IMR-90 (cell line): ENCODE measurements around the gene UBE3B. TPM values are rescaled to one million over a fixed set of nuclear protein-coding genes. Genes with fewer than 3 reads are reported as not detected.

Experiments
- ATAC-seq: fragments of 200-7000 bp; cut with Tn5 transposase; 2 replicates; pipeline ENCODE4 v1.9.1; 2020; ENCODE audit warnings: low read depth, mild to moderate bottlenecking, moderate library complexity
- BruUV-seq: library from RNA; stranded (reverse); fragments of 400-500 nt; replicated peaks from 2 replicates; lab custom pipeline; 2021; lab: Mats Ljungman, UMichigan
- CTCF ChIA-PET: fragments of 300-600 bp; formaldehyde crosslinking; extraction: SDS; loops from one replicate; lab custom pipeline; 2021; ENCODE audit warnings: antibody characterized with exemption; lab: Yijun Ruan, JAX
- POLR2A ChIA-PET: fragments of 300-600 bp; sonication (Branson Sonifier 250); formaldehyde crosslinking; loops from one replicate; lab custom pipeline; 2022; ENCODE audit warnings: antibody characterized with exemption; ENCODE audit not compliant: unreplicated experiment; lab: Charles Lee
- DNase-seq: peaks from one replicate; pipeline ENCODE4 v3.0.0; 2013
- H2AFZ ChIP-seq: replicated peaks from 2 replicates; pipeline ENCODE3; 2013; ENCODE audit warnings: low read length, mild to moderate bottlenecking; ENCODE audit not compliant: poor library complexity
- H2AK5ac ChIP-seq: 2 replicates; pipeline ENCODE4 v1.6.1; 2013; ENCODE audit warnings: low read depth, low read length, inconsistent platforms
- H2AK9ac ChIP-seq: replicated peaks from 2 replicates; pipeline ENCODE3; 2013; ENCODE audit warnings: mild to moderate bottlenecking, low read depth, low read length, moderate library complexity; ENCODE audit not compliant: poor library complexity
- H2BK120ac ChIP-seq: 2 replicates; pipeline ENCODE4 v1.6.1; 2013; ENCODE audit warnings: low read depth, low read length, inconsistent platforms
- H2BK15ac ChIP-seq: 3 replicates; pipeline ENCODE4 v1.6.1; 2013; ENCODE audit warnings: low read depth, low read length, inconsistent platforms
- H2BK20ac ChIP-seq: 2 replicates; pipeline ENCODE4 v1.6.1; 2013; ENCODE audit warnings: low read depth, mild to moderate bottlenecking, inconsistent platforms, low read length, moderate library complexity
- H2BK5ac ChIP-seq: 2 replicates; pipeline ENCODE4 v1.6.1; 2013; ENCODE audit warnings: mild to moderate bottlenecking, low read depth, low read length, inconsistent platforms; ENCODE audit not compliant: poor library complexity, severe bottlenecking
- H3K14ac ChIP-seq: replicated peaks from 2 replicates; pipeline ENCODE4 v1.6.1; 2013; ENCODE audit warnings: low read depth, low read length, inconsistent platforms
- H3K18ac ChIP-seq: 2 replicates; pipeline ENCODE4 v1.6.1; 2013; ENCODE audit warnings: low read depth, low read length, control low read depth
- H3K23ac ChIP-seq: 2 replicates; pipeline ENCODE4 v1.6.1; 2013; ENCODE audit warnings: low read depth, low read length, inconsistent platforms
- H3K27ac ChIP-seq: 2 replicates; pipeline ENCODE4 v1.5.1; 2013; ENCODE audit warnings: mild to moderate bottlenecking, control low read depth, low read length; ENCODE audit not compliant: insufficient read depth
- H3K27me3 ChIP-seq: 2 replicates; pipeline ENCODE4 v1.6.1; 2013; ENCODE audit warnings: low read length; ENCODE audit not compliant: control insufficient read depth, insufficient read depth
- H3K36me3 ChIP-seq: 2 replicates; pipeline ENCODE4 v1.6.1; 2013; ENCODE audit warnings: low read length, mixed read lengths; ENCODE audit not compliant: control insufficient read depth, insufficient read depth
- H3K4ac ChIP-seq: 2 replicates; pipeline ENCODE4 v1.6.1; 2013; ENCODE audit warnings: low read depth, low read length, inconsistent platforms
- H3K4me1 ChIP-seq: 2 replicates; pipeline ENCODE4 v1.6.1; 2013; ENCODE audit warnings: low read length, mixed read lengths; ENCODE audit not compliant: control insufficient read depth, insufficient read depth
- H3K4me2 ChIP-seq: 2 replicates; pipeline ENCODE4 v1.6.1; 2013; ENCODE audit warnings: low read depth, mild to moderate bottlenecking, control low read depth, low read length, moderate library complexity
- H3K4me3 ChIP-seq: 2 replicates; pipeline ENCODE4 v1.5.1; 2013; ENCODE audit warnings: low read depth, mild to moderate bottlenecking, control low read depth, low read length, moderate library complexity; ENCODE audit not compliant: insufficient read depth
- H3K56ac ChIP-seq: 2 replicates; pipeline ENCODE4 v1.6.1; 2013; ENCODE audit warnings: low read length, inconsistent platforms; ENCODE audit not compliant: insufficient read depth; ENCODE audit errors: extremely low read depth
- H3K79me1 ChIP-seq, 2 experiments: 2 replicates each; pipeline ENCODE4 v1.6.1; 2013; ENCODE audit warnings: low read length in 2 of 2, inconsistent platforms in 1 of 2, low read depth in 1 of 2
- H3K9ac ChIP-seq: 2 replicates; pipeline ENCODE4 v1.6.1; 2013; ENCODE audit warnings: low read depth, low read length, control low read depth
- H3K9me1 ChIP-seq: 2 replicates; pipeline ENCODE4 v1.6.1; 2013; ENCODE audit warnings: low read length, inconsistent platforms; ENCODE audit not compliant: insufficient read depth
- H3K9me3 ChIP-seq: 2 replicates; pipeline ENCODE4 v1.6.1; 2013; ENCODE audit warnings: low read length; ENCODE audit not compliant: control insufficient read depth, insufficient read depth
- H4K20me1 ChIP-seq: 2 replicates; pipeline ENCODE4 v1.6.1; 2013; ENCODE audit warnings: low read length, inconsistent platforms; ENCODE audit not compliant: insufficient read depth
- H4K5ac ChIP-seq: 2 replicates; pipeline ENCODE4 v1.6.1; 2013; ENCODE audit warnings: mild to moderate bottlenecking, low read depth, low read length, control low read depth
- H4K8ac ChIP-seq, 2 experiments: 2 replicates each; pipeline ENCODE4 v1.6.1; 2013; ENCODE audit warnings: low read depth in 2 of 2, low read length in 2 of 2, control low read depth in 1 of 2, inconsistent platforms in 1 of 2
- H4K91ac ChIP-seq: 2 replicates; pipeline ENCODE4 v1.6.1; 2013; ENCODE audit warnings: low read depth, low read length, inconsistent platforms; ENCODE audit not compliant: insufficient read depth
- BHLHE40 ChIP-seq: fragments of 150-350 bp; IDR thresholded peaks from 2 replicates; pipeline ENCODE4 v1.6.1; 2016; ENCODE audit warnings: mild to moderate bottlenecking, low read depth, low read length
- CEBPB ChIP-seq: IDR thresholded peaks from 2 replicates; pipeline ENCODE4 v1.6.1; 2012; ENCODE audit warnings: low read depth, low read length, improper control_type of control experiment
- CHD1 ChIP-seq: IDR thresholded peaks from 2 replicates; pipeline ENCODE4 v1.6.1; 2012; ENCODE audit warnings: low read depth, low read length, improper control_type of control experiment
- CTCF ChIP-seq: conservative IDR thresholded peaks from 2 replicates; pipeline ENCODE4 v1.5.1; 2012; ENCODE audit warnings: mild to moderate bottlenecking, low read depth, low read length, improper control_type of control experiment
- ELK1 ChIP-seq: fragments of 150-350 bp; IDR thresholded peaks from 2 replicates; pipeline ENCODE4 v1.6.1; 2016; ENCODE audit warnings: low read depth, mild to moderate bottlenecking, low read length, moderate library complexity, borderline replicate concordance
- FOS ChIP-seq: fragments of 150-350 bp; IDR thresholded peaks from 2 replicates; pipeline ENCODE4 v1.6.1; 2016; ENCODE audit warnings: low read depth, low read length
- MAFK ChIP-seq: IDR thresholded peaks from 2 replicates; pipeline ENCODE4 v1.6.1; 2012; ENCODE audit warnings: low read depth, low read length, improper control_type of control experiment
- MAZ ChIP-seq: IDR thresholded peaks from 2 replicates; pipeline ENCODE4 v1.6.1; 2012; ENCODE audit warnings: low read depth, mild to moderate bottlenecking, low read length, improper control_type of control experiment, moderate library complexity, borderline replicate concordance
- MXI1 ChIP-seq: IDR thresholded peaks from 2 replicates; pipeline ENCODE4 v1.6.1; 2012; ENCODE audit warnings: low read depth, mild to moderate bottlenecking, low read length, moderate library complexity, borderline replicate concordance
- NFE2L2 ChIP-seq: fragments of 150-350 bp; IDR thresholded peaks from 2 replicates; pipeline ENCODE4 v1.6.1; 2016; ENCODE audit warnings: low read depth, mild to moderate bottlenecking, low read length
- POLR2A ChIP-seq: IDR thresholded peaks from 2 replicates; pipeline ENCODE4 v1.6.1; 2012; ENCODE audit warnings: mild to moderate bottlenecking, low read depth, low read length
- RAD21 ChIP-seq: IDR thresholded peaks from 2 replicates; pipeline ENCODE4 v1.6.1; 2012; ENCODE audit warnings: low read length, improper control_type of control experiment
- RCOR1 ChIP-seq: IDR thresholded peaks from 2 replicates; pipeline ENCODE4 v1.6.1; 2012; ENCODE audit warnings: mild to moderate bottlenecking, low read length, improper control_type of control experiment; ENCODE audit not compliant: insufficient replicate concordance
- RFX5 ChIP-seq: IDR thresholded peaks from 2 replicates; pipeline ENCODE4 v1.8.0; 2012; ENCODE audit warnings: low read depth, mild to moderate bottlenecking, low read length, moderate library complexity
- SMC3 ChIP-seq: fragments of 150-350 bp; IDR thresholded peaks from 2 replicates; pipeline ENCODE4 v1.6.1; 2016; ENCODE audit warnings: low read depth, mild to moderate bottlenecking, antibody characterized with exemption, low read length, moderate library complexity
- USF2 ChIP-seq: fragments of 150-350 bp; IDR thresholded peaks from 2 replicates; pipeline ENCODE4 v1.6.1; 2017; ENCODE audit warnings: mild to moderate bottlenecking, antibody characterized with exemption, low read length, low read depth
- WGBS, 2 experiments: methylation state at CpG; one replicate each; pipeline versions ENCODE4 v1.1.5 to v1.1.7; 2013; ENCODE audit warnings: missing lambda C conversion rate in 2 of 2; ENCODE audit not compliant: insufficient read length in 1 of 2; ENCODE audit errors: extremely low coverage in 2 of 2; 5-methylcytosine and 5-hydroxymethylcytosine counted together
- dilution Hi-C: fragments of 300-500 bp; cut with HindIII; formaldehyde crosslinking; loops from one replicate; pipeline ENCODE4 v1.14.3; 2018; ENCODE audit warnings: low sequenced_read_pairs; ENCODE audit not compliant: unreplicated experiment
- in situ Hi-C: fragments of 300-500 bp; cut with MboI; formaldehyde crosslinking; loops from 3 replicates; pipeline ENCODE4 v1.14.3; 2019; ENCODE audit warnings: low sequenced_read_pairs, inconsistent platforms, mixed read lengths
- intact Hi-C: fragments of 100-400 bp; cut with micrococcal nuclease; formaldehyde crosslinking; loops from 2 replicates; pipeline ENCODE4 v1.10.0; 2022
- polyA plus RNA-seq, 3 experiments: library from polyadenylated mRNA; depleted of rRNA; stranded (reverse); fragments of >200 nt; gene quantifications; 2 replicates each; pipeline ENCODE4 v1.2.3, GENCODE V29; 2012; ENCODE audit warnings: low replicate concordance in 1 of 3
- total RNA-seq: library from RNA; depleted of rRNA; stranded (reverse); fragments of >200 nt; gene quantifications from 2 replicates; pipeline ENCODE4 v1.2.3, GENCODE V29; 2012

Gene UBE3B
- total and polyA plus RNA-seq, 2 of the 4 experiments (the other 2 are of a cell fraction) = 18.8 to 24.9 TPM

GRCh38 chr12:109485201-109485600 lies 7.8 kb downstream of the UBE3B start:
- POLR2A ChIA-PET = no interaction called here
- ATAC-seq (no peak), DNase-seq (no peak)
- no peaks in the 10 kb centered on the region for H3K4me1 ChIP-seq
- intact Hi-C loops (no loop called here), dilution Hi-C loops (no loop called here), in situ Hi-C loops (no loop called here)
- H2BK120ac ChIP-seq = no peak overlapping the region
- H3K9me1 ChIP-seq = no peaks in the 10 kb centered on the region
- no peak overlapping the region for H2AFZ ChIP-seq
- CTCF ChIA-PET = no interaction called here
- no peaks in the 10 kb centered on the region for H3K27me3 ChIP-seq
- no peaks in the 10 kb centered on the region for H3K9me3 ChIP-seq
- H4K91ac ChIP-seq = no peak overlapping the region
- H2BK15ac ChIP-seq = no peak overlapping the region
- no peak overlapping the region for H3K56ac ChIP-seq
- H3K9ac ChIP-seq = no peak overlapping the region
- H2BK5ac ChIP-seq = no peak overlapping the region
- WGBS, 2 experiments = no CpG with 5 or more reads among the region's 4 CpGs
- TF ChIP-seq POLR2A (no peak), ELK1 (no peak), RCOR1 (no peak), RAD21 (no peak), MXI1 (no peak), RFX5 (no peak), CEBPB (no peak), CTCF (no peak), MAZ (no peak), BHLHE40 (no peak), CHD1 (no peak), SMC3 (no peak), NFE2L2 (no peak), MAFK (no peak), FOS (no peak), USF2 (no peak)
- peaks cover 4 to 10% of the 10 kb centered on the region in 2 experiments for H3K79me1 ChIP-seq
- no peak overlapping the region for H2AK9ac ChIP-seq
- H3K4me2 ChIP-seq = no peak overlapping the region
- no peak overlapping the region for H3K23ac ChIP-seq
- H3K4me3 ChIP-seq = no peak overlapping the region
- H4K20me1 ChIP-seq = no peaks in the 10 kb centered on the region
- no TSS peak for BruUV-seq
- no peak overlapping the region for H3K14ac ChIP-seq
- H2BK20ac ChIP-seq = no peak overlapping the region
- H3K18ac ChIP-seq = no peak overlapping the region
- H2AK5ac ChIP-seq = no peak overlapping the region
- H4K5ac ChIP-seq = no peak overlapping the region
- no peak overlapping the region for H4K8ac ChIP-seq
- peaks cover 57% of the 10 kb centered on the region for H3K36me3 ChIP-seq
- H3K4ac ChIP-seq = no peak overlapping the region
- H3K27ac ChIP-seq = no peak overlapping the region
